Activated naive CD4-positive, alpha-beta T cell treated with anti-CD3 and anti-CD28 coated beads, Interleukin-2, amount 50 U/mL, for 16 hours (primary cell): ENCODE measurements around the gene PPA2.
"Not testable (repeated sequence)": the region's sequence is repeated elsewhere in the genome, so short reads cannot be mapped to it uniquely, and the experiment has no call there.

Source experiments
- DNase-seq: peaks from one replicate; pipeline ENCODE4 v3.0.0-alpha.2; 2020

PPA2 gene

GRCh38 chr4:105458001-105458400, 15.9 kb downstream of the PPA2 start:
- DNase-seq, result no peak

- DNase-seq, result no peak
Measured at GRCh38 chr4:105455998-105456397, 17.9 kb downstream of the PPA2 start.

- no peak for DNase-seq
Measured at GRCh38 chr4:105455182-105455581, 18.7 kb downstream of the PPA2 start.

- DNase-seq, result no peak
Measured at GRCh38 chr4:105453550-105454205, 20.2 kb downstream of the PPA2 start.

- DNase-seq, result no peak
Measured at GRCh38 chr4:105451346-105451745, 22.5 kb downstream of the PPA2 start.

- DNase-seq, result no peak
Measured at GRCh38 chr4:105440890-105441289, 33.0 kb downstream of the PPA2 start.

GRCh38 chr4:105437637-105438036, 36.2 kb downstream of the PPA2 start:
- no peak for DNase-seq

GRCh38 chr4:105436414-105436813, 37.4 kb downstream of the PPA2 start:
- DNase-seq, result no peak

GRCh38 chr4:105434940-105435339, 38.9 kb downstream of the PPA2 start:
- no peak for DNase-seq

GRCh38 chr4:105433421-105433820, 40.4 kb downstream of the PPA2 start:
- DNase-seq, result no peak

GRCh38 chr4:105432438-105432837, 41.4 kb downstream of the PPA2 start:
- DNase-seq, result no peak

- DNase-seq, result no peak
Measured at GRCh38 chr4:105430811-105431210, 43.1 kb downstream of the PPA2 start.

GRCh38 chr4:105426187-105426897, 47.5 kb downstream of the PPA2 start:
- DNase-seq, result no peak

- DNase-seq, result no peak
Measured at GRCh38 chr4:105422207-105422920, 51.5 kb downstream of the PPA2 start.

- DNase-seq, result no peak
Measured at GRCh38 chr4:105417624-105418023, 56.2 kb downstream of the PPA2 start.

- no peak for DNase-seq
Measured at GRCh38 chr4:105415281-105415744, 58.5 kb downstream of the PPA2 start.

GRCh38 chr4:105414316-105414715, 59.5 kb downstream of the PPA2 start:
- no peak for DNase-seq

- not testable (repeated sequence) for DNase-seq
Measured at GRCh38 chr4:105409135-105409534, 64.7 kb downstream of the PPA2 start.

GRCh38 chr4:105400901-105401677, 72.8 kb downstream of the PPA2 start:
- DNase-seq, result no peak

GRCh38 chr4:105399532-105400161, 74.2 kb downstream of the PPA2 start:
- no peak for DNase-seq

GRCh38 chr4:105392858-105393257, 81.0 kb downstream of the PPA2 start:
- no peak for DNase-seq

GRCh38 chr4:105389167-105389566, 84.7 kb downstream of the PPA2 start:
- DNase-seq, result no peak

- no peak for DNase-seq
Measured at GRCh38 chr4:105387466-105387865, 86.4 kb downstream of the PPA2 start.
